C4-2B (cell line): ENCODE results near the gene RFXANK.

ENCODE experiments used
- H3K27ac ChIP-seq: fragments of 450-650 bp; 2 replicates; pipeline ENCODE4 v1.5.1; 2017
- ZFX ChIP-seq: fragments of 450-650 bp; IDR thresholded peaks from 2 replicates; pipeline ENCODE4 v1.6.1; 2017
- TF ChIP-seq, protein P1 (sequence below): fragments of 450-650 bp; conservative IDR thresholded peaks from 2 replicates; pipeline ENCODE4 v1.5.1; 2017; ENCODE audit warnings: mild to moderate bottlenecking

Gene RFXANK

DNA sequence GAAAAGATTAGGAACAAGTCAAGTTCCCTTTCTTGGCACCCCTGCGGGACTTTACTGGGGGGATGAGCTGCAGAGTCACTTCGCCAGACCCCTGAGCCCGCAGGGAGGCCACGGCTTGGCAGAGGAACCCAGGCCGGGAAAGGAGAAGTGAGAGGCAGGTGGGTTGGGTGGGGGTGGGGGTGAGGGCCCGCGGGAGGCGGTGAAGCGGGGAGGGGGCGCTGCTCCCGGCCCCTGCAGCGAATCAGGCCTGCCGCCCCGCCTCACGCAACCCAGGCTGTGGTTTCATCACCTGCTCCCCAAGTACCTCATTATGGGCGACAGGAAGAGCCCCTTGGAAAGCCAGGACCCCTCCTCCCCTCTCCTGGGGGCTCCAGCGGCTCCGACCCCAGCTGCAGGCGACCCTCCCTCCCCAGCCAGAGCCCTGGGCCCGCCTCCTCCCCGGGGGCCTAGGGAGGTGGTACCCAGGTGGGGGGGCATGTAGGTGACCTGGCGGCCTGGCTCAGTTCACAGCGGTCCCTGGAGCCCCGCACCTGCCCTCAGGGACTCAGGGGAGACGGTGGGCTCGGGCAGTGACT, 31.5 kb upstream of the RFXANK start:
- H3K27ac ChIP-seq, result no peak overlapping the region

DNA sequence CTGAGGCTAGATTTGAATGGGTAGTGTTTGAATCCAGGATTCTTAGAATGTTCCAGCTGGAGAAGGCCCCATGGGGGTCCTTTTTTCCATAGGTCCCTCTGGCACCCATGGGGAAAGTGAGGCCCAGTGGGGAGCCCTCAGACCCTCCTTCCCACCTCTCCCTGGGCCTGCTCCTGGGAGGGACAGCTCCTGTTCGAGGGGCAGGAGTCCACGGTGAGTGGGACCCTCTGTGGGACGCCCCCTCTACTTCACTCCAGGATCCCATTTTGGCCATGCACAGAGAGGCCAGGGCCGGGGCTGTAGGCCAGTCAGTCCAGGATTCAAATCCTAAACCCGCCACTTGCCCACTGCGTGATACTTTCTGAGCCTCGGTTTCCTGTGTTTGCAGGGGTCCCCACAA, 29.6 kb upstream of the RFXANK start:
- TF ChIP-seq ZFX, result no peak
- TF ChIP-seq, protein P1, sequence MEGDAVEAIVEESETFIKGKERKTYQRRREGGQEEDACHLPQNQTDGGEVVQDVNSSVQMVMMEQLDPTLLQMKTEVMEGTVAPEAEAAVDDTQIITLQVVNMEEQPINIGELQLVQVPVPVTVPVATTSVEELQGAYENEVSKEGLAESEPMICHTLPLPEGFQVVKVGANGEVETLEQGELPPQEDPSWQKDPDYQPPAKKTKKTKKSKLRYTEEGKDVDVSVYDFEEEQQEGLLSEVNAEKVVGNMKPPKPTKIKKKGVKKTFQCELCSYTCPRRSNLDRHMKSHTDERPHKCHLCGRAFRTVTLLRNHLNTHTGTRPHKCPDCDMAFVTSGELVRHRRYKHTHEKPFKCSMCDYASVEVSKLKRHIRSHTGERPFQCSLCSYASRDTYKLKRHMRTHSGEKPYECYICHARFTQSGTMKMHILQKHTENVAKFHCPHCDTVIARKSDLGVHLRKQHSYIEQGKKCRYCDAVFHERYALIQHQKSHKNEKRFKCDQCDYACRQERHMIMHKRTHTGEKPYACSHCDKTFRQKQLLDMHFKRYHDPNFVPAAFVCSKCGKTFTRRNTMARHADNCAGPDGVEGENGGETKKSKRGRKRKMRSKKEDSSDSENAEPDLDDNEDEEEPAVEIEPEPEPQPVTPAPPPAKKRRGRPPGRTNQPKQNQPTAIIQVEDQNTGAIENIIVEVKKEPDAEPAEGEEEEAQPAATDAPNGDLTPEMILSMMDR, result no peak
- H3K27ac ChIP-seq, result no peak overlapping the region

More for the DNA sequence above, 31.5 kb upstream of the RFXANK start:
- TF ChIP-seq, protein P1, result no peak
- no peak for TF ChIP-seq ZFX

DNA sequence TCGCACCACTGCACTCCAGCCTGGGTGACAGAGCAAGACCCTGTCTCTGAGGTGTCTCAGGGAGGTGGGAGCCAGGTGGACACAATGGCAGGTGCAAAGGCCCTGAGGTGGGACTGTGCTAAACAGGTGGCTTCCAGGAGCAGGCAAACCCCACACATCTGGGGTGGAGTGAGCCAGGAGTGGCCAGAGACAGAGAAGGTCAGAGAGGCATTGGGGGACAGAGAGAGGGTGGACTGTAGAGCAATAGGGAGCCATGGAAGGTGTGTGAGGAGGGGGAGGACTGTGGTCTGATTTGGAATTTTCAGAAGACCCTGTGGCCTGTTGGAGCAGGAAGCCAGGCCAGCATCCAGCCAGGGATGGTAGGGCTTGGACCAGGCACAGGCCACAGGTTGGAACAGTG, 26.7 kb upstream of the RFXANK start:
- no peak for TF ChIP-seq ZFX
- TF ChIP-seq, protein P1, result no peak
- H3K27ac ChIP-seq, result no peak overlapping the region

DNA sequence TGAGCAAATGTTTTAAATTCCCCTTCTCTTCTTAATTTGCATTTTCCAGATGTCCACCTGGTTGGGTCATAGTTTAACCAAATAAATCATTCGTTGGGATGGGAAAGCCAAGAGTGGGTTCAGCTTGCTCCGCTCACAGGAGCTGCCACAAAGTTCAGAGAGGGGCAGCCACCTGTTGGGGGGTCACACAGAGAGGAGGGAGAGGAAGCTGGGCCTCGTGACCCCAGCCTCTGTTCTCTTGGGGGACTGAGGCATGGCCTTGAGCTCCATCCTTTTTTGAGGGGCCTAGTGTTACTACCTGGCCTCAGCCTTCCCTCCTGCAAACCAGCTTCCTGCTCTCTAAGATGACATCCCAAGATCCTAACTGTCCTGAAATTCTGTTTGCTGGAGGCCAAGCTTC, 24.4 kb upstream of the RFXANK start:
- no peak for TF ChIP-seq ZFX
- TF ChIP-seq, protein P1, result no peak
- H3K27ac ChIP-seq, result no peak overlapping the region

DNA sequence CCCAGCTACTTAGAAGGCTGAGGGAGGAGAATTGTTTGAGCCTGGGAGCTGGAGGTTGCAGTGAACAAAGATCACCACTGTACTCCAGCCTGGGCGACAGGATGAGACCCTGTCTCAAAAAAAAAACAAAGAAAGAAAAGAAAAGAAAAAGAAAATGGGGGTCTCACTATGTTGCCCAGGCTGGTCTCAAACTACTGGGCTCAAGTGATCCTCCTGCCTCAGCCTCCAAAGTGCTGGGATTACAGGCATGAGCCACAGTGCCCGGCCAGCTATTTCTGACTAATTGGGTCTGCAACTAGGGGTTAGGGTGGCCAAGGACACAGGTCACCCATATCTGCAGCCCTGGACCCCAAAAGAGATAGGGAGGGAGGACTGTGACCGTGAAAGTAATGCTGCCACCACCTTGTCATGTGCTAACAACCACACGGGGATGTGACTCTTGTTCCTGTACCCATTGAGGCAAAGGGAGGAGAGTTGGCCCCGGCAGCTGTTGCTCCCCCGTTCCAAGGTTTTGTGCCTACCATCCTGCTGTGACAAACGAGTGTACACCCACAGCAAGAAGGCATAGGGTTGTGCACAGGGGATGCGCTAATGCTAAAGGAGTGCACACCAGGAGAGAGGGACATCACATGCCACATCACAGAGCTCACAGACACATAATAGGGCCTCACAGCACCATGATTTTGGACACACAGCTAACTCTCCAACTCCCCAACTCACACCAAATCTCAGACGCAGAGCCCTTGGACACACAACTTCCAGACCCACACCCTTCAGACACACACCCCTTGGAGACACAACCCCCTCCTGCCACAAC, 22.6 kb upstream of the RFXANK start:
- H3K27ac ChIP-seq, result no peak overlapping the region
- TF ChIP-seq, protein P1, result no peak
- no peak for TF ChIP-seq ZFX

DNA sequence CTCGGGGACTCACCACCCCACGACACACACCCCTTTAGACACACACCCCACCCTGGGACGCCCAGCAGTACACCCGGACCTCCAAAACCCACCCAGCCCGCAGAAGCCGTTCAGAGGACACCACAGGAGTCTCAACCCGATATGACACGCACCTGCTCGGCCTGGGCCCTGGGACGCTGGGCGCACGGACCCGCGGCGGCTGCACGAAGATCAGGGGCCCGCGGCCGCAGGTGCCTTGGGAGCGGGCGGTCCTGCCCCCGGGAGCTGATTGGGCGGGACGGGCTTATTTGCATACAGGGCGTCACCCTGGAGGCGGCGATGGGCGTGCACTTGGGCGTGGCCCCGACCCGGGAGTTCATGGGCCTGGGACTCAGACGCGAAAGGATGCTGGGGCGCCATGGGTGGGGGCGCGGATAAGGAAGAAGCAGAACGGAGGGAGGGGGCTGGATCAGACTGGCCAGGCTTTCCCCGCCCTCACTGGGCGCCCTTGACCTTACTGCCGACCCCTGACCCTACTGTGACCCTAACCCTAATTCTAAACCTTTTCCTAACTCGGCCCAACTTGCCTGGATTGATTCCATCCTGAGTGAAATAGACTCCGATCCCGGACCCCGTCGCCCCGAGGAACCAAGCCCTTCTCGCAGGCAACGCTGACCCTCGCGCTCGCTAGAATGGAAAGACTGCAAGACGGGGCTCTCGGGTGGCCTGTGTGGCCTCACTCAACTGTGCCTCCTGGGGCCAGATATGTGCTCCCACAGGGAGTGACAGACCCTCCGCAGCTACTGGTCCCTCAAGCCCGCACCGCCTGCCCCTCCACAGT, 21.8 kb upstream of the RFXANK start, which contains the start of gene MEF2B:
Gene MEF2B (minus strand): TSS at position 211 of the 820 bp plus-strand sequence. CDS start 19,528 bp downstream, outside the sequence.
- H3K27ac ChIP-seq, result no peak within 1 kb of the TSS

More for the DNA sequence above, 21.8 kb upstream of the RFXANK start, which contains the start of gene MEF2B:
- TF ChIP-seq, protein P1, result no peak
- TF ChIP-seq ZFX, result no peak
